ENCODE results near the gene PRF1.

Gene PRF1

DNA sequence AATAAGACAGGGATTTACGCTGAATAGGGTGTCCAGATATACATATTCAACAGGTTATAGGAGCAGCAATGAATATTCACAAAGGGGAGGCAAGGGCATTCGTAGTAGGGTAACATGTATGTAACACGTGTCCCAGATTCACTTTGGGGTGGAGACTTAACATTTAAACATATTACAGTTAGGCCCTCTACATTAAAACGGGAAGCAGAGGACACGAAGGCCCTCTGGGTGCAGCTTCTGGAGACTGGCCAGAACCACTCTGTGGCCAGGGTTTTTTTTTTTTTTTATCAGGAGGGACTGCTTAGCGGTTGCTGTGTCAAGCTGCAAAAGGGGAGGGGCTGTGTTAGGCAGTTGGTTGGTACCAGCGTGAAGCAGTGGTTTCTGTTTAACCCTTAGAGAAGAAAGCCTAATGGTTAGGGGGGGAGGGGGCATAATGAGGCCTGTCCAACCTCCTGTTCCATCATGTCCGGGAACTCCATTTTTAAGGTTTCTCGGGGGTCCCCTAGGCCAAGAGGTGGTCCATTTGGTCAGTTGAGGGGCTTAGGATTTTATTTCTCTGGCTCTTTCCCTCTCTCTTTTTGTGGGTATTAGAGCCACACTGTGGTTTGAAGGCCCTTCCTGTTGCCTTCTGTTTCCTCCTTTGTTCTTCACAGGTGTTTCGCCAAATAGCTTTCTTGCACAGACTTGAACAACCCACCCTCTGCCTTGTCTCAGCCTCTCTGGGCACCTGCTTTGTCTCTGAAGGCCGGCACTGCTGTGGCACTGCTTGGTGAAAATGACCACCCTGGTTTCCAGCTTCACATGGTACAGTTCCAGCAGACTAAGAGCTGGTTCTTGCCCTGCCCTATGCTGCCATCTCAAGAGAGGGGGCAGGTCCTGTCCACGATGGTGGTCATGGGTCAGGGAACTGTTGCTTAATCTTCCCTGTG is 26.4 kb downstream of the PRF1 start:
- no peak for FAIRE-seq

DNA sequence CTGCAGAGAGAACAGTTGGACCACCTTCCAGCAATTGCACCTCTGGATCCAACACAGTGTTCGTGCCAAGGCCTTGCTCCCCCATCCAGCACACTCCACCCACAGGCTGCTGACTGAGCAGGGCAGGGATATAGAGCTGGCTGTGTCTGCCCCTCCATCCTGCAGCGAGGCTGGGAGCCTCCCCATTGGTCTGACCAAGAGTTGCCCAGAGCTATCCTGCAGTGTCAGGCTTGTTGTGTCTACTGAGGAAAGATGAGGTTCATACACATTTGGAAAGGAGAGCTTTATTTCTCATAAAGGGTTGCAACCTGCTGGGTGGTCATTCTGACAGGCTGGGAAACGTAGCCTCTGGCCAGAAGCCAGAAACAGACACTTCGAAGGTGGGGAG is 27.1 kb downstream of the PRF1 start:
- FAIRE-seq, result no peak

DNA sequence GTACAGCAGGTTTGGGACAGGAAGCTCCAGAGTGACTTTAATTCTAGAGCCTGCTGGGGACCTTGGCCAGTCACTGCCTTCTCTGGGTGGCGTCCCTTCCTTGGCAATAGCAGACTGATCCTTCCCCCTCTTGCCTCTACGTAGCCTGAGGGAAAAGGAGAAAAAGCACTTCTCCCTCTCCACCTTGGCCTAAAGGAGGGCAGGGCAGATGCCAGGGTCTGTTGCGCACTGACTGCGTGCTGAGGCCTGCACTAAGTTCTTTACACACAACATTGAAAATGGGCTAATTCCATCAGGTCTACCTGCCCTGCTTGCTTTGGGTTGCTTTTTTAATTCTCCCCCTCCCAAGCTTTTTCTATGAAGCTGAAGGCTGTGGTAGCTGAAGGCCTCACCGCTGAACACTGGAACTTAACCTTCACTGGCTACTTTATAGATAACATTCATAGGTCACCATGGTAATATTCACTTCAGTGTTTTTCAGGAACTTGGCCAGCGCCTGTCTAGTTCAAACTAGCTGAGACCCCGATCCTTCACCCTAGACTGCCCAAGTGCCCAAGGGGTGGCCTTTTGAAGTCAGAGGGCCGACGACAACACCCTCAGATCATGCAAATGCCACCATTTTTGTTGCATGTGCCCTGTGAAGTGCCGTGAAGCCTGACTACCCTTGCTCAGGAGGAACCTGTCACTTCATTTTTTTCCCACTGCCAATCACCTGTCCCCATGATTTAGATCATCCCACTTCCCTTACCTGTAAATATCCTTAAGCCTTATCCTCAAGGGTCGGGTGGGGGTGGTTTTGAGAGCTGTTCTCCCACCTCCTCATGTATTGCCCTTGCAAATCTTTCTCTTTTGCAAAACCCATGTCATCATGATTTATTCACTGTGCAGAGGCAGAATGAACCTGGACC is 28.7 kb downstream of the PRF1 start:
- no peak for FAIRE-seq

DNA sequence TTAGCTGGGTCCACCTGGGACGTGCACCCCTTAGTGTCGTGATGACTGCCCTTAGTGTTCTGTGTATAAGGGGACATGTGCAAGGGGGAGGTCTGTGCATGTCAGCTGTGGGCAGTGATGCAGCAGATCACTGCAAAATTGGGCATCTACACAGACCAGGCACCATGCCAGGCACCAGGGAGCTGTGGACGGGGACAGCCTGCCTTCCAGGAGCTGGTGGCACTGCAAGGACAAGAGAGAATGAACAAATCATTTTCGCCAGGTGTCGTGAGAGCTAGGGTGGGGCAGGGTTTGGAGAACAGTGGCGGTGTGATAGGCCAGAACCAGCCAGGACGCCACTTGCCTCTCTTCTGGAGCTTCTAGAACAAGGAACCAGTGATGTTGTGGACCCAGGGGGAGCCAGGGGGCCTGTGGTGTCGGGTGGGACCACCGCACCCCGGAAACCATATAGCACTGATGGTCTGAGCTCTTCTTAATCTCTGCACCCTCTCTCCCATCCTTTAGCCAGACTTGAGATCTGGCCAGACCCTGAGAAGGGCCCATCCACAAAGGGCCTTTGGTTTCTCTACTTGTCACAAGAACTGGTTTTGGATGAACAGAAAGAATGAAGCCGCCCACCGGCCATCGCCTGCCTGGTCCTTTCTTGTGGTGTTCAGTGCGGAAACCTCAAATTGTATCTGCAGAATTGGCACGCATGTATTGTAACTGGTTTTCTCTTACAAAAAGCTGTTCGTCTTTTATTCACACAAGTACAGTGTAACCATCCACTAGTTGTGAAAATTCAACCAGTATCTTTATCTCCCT is 30.7 kb downstream of the PRF1 start:
- no peak for FAIRE-seq

DNA sequence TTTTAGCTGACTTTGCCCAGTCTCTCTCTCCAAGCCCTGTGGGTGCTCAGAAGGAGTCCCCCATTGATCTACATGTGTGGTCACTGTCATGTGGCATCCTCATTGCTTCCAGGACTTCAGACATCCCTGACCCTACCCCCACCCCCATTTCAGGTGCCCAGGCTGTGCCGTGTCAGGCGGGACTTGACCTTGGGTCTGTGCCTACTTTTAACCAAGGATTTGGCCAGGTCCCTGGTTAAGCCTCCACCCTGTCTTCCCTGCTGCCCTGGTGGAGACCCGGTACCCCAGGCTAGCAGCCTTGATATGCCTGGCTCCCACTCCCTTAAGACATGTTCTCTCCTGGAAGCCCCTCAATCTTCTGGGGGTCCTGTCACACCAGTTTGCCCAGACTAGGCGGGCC is 31.3 kb downstream of the PRF1 start:
- FAIRE-seq, result no peak

DNA sequence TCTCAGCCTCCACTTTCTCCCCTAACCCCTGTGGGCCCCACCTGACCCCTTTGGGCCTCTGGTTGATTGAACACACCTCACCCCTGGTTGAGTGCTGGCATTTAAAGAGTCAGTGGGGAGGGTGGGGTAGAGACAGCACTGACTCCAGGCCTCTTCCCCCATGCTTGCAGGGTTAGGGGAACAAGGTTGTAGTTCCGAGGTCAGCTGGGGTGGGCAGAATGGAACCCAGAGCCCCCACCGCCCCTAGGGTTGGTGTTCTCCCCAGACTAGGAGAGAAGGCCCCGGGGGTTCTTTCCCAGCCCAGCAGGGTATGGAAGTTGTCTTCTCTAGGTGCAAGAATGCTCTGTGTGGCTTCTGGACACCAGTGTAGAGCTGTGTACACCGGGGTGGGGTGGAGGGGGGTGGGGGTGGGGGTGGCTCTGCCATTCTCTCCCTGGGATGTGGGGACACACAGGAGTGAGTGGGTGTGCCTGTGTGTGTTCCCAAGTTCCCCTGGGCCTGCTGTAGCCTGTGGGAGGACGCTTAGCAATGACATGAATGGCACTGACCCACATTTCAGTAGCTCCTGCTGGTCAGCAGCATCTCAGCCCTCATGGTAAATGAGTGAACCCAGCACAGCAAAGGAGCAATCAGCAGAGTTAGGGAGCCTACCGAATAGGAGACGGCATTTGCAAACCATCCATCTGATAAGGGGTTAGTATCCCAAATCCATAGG is 33.6 kb downstream of the PRF1 start:
- no peak for FAIRE-seq

DNA sequence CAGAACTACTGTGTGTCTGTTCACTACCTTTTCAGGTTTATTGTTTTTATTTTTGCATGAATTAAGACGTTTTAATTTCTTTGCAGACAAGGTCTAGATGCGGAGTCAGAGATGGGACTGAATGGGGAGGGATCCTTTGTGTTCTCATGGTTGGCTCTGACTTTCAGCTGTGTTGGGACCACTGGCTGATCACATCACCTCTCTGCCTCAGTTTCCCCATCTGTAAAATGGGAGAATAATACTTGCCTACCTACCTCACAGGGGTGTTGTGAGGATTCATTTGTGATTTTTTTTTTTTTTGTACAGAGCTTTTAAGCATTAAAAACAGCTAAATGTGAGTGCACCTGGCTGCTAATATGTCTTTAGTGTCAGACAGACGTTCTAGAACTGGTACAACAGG is 34.4 kb downstream of the PRF1 start:
- no peak for FAIRE-seq

DNA sequence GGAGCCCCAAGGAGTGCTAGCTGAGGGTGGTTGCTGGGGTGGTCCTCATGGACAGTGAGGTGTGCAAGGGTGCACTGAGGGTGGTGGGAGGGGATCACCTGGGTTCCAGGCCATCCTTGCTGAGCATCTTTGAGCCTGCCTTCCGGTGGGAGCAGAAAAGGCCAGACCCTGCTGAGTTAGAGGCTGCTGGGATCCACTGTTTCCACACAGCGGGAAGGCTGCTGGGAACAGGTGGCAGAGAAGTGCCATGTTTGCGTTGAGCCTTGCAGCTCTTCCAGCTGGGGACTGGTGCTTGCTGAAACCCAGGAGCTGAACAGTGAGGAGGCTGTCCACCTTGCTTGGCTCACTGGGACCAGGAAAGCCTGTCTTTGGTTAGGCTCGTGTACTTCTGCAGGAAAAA is 34.9 kb downstream of the PRF1 start:
- FAIRE-seq, result no peak

DNA sequence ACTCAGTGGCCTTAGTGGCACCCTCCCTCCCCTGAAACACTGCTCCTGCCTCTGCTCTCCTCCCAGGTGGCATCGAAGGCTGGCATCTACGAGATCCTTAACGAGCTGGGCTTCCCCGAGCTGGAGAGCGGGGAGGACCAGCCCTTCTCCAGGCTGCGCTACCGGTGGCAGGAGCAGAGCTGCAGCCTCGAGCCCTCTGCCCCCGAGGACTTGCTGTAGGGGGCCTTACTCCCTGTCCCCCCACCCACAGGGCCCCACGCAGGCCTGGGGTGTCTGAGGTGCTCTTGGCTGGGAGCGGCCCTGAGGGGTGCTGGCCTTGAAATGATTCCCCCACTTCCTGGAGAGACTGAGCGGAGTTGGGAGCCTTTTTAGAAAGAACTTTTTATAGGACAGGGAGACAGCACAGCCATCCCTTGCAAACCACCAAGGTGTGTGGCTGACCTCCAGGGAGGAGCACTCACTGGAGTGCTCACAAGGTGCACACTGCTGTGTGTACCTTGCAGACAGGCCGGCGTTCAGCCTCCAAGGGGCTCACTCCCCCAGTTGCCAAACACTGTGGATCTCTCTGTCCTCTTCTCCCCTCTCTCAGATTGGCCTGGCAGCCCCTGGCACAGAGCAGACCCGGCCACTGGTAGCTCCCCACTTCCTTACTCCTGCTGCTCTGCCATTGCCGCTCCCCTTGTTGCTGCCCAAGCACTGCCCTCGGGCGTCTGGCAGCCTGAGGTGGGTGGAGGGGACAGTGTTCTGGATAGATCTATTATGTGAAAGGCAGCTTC is 35.8 kb downstream of the PRF1 start:
- no peak for FAIRE-seq

DNA sequence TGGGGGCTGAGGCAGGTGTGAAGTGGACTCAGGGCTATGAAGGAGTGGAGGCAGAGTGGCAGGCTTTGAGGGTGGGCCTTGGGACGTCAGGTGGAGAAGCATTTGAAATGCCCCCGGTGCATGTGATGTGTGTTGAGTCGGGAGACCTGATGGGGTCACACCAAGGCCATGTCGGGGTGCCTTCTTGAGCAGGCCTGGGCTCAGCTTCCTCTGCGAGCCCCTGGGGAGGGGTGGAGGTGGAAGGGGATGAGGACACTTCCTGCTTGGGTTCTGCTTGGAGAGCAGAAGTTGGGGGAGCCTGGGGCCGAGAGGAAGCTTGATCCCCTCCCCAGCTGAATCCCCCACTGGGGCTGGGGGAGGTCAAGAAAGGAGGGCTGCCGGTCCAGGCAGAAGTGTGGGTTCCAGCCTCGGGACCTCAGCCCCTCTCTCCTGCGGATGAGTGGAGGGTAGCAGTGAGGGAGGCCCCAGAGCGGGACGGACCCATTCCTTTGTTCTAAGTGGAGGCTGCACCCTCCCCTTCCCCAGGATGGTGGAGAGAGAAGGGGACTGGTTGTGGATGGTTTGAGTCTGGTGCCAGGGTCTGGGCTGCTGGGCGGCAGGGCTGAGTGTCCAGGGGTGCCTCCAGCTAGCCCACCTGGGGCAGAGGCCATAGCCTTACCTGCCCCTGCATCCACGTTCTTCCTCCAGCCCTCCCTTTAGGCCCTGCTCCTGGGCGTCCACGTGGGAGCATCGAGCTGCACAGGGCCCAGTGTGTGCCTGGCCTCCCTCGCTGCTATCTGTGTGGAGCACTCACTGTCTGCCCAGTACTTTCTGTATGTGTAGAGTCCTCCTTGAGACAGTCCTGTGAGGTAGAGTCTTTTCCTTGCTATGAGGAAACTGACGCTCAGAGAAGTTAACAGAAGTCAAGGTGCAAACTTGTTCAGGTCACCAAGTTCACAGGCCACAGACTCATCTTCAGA is 36.7 kb downstream of the PRF1 start:
- FAIRE-seq, result no peak

DNA sequence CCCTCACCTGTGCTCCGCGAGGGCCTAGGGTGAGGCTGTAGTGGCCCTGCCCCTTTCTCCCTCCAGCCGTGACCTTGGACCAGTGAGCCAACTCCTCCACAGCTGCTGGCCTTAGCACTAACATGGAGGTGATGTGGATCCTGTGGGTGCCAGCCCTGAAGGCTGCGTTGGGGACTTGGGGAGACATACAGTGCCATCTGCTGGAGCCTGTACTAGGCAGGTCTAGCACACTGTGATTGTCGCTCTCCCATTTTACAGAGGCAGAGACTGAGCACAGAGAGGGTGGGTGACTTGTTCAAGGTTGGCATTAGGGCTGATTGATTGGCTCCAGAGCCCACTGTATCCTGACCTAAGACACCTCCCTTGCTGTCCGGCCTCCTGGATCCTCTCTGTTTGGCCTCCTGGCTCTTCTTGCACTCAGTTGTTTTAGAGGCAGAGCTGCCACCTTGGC is 37.6 kb downstream of the PRF1 start:
- FAIRE-seq, result no peak

DNA sequence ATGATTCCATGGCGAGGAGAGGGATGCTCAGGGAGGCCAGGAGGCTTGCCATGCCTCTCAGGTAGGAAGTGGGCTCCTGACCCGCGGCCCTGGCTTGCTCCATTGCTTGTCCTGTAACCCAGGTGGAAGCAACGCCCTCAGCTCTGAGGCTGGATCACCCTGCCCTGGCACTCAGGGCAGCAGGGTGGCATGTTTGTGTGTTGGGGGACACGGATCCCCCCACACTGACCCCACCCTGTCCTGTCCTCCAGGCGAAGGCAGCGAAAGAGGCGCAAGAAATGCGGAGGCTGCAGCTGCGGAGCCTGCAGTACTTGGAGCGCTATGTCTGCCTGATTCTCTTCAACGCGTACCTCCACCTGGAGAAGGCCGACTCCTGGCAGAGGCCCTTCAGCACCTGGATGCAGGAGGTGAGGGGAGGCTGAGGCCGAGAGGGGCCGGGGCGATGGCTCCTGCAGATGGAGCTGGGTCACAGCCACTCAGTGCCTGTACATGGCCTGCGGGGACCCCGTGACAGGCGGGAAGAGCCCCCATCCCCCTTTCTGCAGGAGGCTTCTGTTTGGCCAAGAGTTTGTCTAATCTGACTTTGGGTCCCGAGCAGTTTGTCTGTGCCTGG is 38.3 kb downstream of the PRF1 start:
- no peak for FAIRE-seq

DNA sequence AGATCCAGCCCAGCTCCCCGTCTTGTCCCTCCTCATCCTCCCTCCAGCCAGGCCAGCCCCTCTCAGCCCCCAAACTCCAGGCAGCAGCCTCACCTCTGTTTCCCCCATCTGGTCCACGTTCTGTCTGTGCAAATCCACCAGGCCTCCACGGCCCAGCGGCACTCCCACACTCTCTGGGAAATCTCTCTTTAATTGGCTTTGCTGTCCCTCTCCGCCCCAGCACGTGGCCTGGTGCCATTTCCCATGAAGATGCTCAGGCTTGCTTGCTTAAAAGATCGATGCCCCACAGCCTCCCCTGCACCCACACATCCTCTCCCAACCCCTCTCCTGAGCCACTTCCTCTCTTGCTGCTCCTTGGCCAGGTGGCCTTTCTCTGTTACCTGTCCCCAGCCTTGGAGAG is 39.3 kb downstream of the PRF1 start:
- no peak for FAIRE-seq

DNA sequence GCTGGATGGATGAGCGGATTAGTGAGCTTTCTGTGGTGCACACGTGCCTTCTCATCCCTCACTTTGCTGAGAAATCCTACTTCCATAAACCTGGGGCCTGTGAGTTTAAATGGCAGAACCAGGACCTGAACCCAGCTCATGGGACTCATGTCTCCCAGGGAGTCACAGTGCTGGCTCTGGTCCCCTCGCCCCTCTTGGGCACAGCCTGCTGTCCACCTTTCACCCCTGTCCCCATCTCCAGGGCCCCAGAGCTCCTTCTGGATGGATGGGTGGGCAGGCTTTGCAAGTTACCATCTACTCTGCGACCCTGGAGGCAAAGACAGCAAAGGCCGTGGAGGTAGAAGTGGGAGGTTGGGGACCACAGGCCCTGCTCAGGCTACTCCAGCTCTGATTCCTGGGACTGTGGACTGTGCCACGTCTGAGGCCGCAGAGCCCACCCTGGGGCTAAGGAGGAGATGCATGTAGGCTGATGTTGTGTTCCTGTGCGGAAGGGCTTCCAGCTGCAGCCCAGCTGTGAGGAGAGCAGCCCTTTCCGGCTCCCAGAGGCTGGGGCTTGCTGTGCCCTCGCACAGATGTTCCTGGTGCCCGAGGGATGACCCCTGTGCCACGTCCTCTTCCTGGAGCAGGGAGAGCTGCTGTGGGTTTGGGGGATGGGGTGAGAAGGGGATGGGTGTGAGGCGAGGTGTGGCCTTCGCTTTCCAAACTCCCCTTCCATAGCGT is 40.3 kb downstream of the PRF1 start:
- FAIRE-seq, result no peak

DNA sequence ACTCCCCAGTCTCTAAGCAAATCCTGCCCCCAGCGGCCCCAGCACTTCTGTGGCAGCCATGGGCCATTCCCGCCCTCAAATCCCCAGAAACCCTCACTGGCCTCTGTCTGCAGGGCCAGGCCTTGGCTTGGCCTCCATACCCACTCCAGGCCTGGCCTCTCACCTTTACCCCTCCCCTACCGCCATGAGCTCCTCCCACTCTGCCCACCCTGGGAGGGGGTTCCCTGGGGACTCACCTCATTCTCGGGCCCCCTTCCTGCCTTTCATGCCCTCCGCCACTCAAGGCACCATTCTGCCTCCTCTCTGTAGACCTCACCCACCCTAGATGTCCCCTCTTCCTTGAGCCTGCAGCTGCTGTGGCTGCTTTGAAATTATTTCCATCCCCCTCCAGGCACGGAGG is 41.0 kb downstream of the PRF1 start:
- no peak for FAIRE-seq

DNA sequence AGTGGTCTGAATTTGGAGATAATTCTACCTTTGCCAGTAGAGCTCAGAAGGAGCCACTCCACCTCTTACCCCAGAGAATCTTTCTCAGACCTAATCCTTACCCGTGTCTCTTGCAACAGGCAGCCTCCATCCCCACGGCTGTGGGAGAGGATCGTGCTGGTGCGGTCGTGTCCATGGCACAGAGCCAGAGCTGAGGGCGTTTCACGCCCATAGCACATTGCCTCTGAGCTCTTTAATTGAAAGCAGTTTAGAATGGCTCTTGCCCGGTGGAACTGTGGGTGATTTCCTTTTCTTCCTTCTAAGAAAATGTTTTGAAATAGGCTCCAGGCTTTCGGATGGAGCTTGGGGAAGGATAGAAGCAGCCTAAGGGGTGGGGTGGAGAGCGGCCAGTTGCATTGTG is 41.5 kb downstream of the PRF1 start:
- FAIRE-seq, result no peak

DNA sequence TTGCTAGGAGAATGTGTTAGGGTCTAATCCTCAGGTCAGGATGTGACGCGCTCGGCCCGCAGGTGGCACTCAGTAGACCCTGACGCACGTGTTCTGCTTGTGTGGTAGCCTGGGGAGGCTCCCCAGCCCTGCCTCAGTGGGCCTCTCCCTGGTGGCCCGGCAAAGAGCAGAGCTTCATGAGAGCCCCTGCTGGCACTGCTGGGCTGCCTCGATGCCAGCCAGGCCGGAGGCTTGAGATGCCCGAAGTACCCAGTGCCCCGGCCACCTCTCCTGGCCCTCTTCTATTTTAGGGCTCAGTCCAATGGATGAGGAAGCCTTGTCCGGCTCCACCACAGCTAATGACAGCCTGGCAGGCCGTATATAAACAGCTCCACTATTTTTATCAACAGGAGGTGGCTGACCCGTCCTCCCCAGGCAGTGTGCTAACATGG is 42.0 kb downstream of the PRF1 start:
- FAIRE-seq, result no peak

DNA sequence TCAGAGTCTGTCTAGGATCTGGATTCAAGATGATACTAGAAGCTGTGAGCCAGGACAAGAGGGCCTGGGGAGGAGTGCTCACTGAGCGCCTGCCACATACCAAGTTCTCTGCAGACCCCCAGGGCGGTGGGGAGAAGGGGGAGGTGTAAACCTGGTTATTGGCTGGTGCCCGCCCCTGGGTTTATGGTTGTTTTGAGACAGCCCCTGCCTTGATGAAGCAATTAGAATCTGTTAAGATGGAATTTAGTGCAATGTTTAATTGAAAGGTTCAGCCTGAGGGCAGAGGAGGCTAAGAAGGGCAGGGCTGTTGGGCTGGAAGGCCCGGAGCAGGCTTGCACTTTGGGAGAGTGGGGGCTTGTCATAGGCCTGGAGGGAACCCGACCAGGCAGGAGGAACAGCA is 42.7 kb downstream of the PRF1 start:
- no peak for FAIRE-seq
